NCI-H187 treated with DMSO at 0.1 percent for 48 hours (cell line): ENCODE results near the gene MTG1.
"Not testable (repeated sequence)": the region's sequence is repeated elsewhere in the genome, so short reads cannot be mapped to it uniquely, and the experiment has no call there.

Experiments
- DNase-seq: peaks from one replicate; lab custom pipeline; 2025; lab: John Stamatoyannopoulos, UW

MTG1 gene

GRCh38 chr10:133466683-133467275, 72.8 kb downstream of the MTG1 start:
- DNase-seq, result no peak

- no peak for DNase-seq
Measured at GRCh38 chr10:133467286-133467911, 73.4 kb downstream of the MTG1 start.

- DNase-seq, result not testable (repeated sequence)
Measured at GRCh38 chr10:133469205-133469604, 75.2 kb downstream of the MTG1 start.

GRCh38 chr10:133471300-133472109, 77.5 kb downstream of the MTG1 start:
- DNase-seq, result no peak
